NCI-H2171 treated with DMSO at 0.1 percent for 48 hours (cell line): ENCODE data around the gene GLIPR1L2.

Experiments used
- DNase-seq: peaks from one replicate; lab custom pipeline; 2025; lab: John Stamatoyannopoulos, UW

Gene GLIPR1L2

DNA sequence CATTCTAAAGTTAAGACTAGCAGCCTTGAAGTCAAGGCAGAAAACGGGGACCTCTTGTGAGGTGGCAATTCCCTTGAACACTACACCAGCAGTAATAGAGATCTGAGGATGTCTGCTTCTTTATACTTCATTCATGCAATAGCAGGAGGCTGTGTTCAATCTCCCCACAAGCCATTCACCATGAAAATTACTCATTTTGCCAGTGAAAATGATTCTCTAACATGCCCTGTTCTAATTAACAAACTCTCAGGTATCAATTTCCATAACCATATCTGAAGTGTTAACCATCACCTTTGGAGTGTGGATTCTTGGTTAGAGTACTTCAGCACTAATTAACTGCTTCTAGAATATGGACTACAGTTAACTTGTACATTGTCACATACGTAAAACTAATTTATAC, 86.2 kb downstream of the GLIPR1L2 start:
- no peak for DNase-seq

DNA sequence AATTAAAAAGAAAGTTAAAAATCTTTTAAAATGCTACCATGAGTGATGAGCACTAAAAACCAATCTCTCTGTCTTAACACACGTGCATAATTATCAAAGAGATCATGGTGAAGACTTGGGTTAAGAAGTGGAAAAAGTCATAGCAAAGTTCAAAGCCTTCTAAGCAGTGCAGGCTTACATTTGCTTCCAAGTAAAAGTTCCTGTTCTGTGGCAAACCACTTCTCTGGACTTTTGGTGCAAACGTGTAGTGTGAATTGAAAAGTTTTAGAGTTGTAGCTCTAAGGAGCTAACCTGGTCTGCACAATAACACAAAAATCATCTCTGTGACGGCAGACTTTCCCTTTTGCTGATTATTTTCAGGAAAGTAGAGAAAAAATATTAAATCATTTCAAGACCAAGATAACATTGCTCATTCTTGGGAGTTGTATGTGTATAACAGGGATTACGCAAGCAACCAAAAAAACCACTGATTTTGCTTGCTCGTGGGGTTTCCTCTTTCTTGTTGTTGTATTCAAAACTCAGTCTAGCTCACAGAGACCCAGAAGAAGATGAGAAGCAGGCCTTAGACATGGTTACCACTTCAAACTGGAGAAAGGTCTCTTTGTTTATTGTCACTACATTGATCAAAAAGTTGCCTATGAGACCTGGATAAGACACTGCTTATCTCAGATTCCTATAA, 87.4 kb downstream of the GLIPR1L2 start:
- no peak for DNase-seq

DNA sequence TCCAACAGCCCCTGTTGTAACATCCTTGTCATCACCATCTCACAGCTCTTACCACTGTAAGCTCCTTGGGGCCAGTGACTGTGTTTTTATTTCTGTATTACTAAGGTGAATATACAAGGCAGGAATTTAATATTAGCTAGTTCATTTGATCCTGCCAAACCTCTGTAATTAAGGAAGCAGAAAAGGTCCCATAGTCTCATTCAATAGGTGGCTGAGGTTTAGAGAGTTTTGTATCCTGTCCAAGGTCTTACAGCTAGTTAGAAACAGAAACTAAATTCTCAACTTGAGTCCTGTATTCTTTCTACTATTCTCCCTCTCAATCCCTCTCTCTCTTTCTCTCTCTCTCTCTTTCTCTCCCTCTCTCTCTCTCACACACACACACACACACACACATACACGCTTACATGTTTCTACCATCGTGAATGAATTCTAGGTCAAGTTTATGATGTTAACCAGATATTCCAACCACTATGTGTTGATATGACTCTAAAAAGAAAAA, 89.1 kb downstream of the GLIPR1L2 start:
- DNase-seq, result no peak

DNA sequence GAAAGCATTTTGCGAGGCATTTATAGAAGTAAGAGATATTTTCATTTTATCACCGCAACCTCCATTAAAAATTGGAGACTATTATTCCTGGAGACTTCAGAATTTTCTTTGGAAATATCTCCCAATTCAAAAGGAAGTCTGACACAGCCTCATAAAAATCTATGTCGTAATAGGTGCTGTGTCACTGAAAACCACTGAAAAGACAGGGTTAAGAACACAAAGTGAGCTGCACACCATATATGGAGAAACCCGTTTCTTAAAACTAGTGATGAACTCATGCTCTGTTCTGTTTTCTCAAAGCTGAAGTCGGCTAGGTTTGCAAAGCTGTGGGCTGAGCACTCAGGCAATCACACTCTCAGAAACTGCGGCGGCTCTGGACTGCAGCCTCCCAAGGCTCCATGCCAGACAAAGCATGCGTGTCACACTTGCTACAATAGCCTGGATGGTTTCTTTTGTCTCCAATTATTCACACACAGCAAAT, 89.6 kb downstream of the GLIPR1L2 start, which contains the start of gene GLIPR1:
Gene GLIPR1, plus strand, starts transcription at position 287 of the 481 bp plus-strand sequence. Its CDS starts 126 bp downstream, at position 413.
- no peak for DNase-seq

DNA sequence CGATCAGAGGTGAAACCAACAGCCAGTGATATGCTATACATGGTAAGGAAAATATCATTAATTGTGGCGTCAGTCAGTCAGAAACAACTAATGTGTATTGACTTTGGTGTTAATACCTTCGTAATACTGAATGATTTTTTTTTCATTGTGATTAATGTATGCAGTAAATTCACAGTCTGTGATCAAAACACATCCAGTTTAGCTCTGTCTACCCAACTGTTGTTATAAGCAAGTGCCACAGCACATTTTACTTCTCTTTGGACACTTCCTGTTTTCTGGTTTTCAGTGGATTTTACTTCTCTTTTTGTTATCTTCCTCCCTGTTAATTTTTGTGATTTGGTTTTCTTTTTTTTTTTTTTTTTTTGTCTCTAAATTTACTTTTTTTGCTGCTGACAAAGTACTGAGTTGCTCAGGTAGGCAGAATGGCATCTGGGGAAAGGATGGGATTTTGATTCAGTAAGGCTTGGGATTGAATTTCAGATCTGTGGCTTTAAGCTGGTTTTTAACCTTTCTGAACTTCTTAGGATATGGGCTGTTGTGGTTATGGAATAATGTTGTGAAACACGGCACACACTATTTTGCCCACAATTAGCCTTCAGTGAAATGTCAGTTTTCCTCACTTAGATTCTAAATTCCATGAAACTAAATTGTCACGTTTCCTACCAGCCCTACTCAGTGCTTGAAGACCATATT, 90.3 kb downstream of the GLIPR1L2 start:
- DNase-seq, result no peak

DNA sequence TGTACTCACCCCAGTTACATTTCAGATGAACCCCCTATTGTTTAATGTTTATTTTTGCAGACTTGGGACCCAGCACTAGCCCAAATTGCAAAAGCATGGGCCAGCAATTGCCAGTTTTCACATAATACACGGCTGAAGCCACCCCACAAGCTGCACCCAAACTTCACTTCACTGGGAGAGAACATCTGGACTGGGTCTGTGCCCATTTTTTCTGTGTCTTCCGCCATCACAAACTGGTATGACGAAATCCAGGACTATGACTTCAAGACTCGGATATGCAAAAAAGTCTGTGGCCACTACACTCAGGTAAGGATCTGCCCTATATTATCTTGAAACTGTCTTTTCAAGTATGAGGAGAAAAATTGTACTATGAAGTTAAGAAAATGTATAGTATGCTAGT, 90.9 kb downstream of the GLIPR1L2 start:
- DNase-seq, result no peak
